D721Med (cell line): ENCODE data around the gene NKTR.

Experiments
- DNase-seq: peaks from one replicate; pipeline ENCODE4 v3.0.0; 2011; ENCODE audit warnings: low spot score; ENCODE audit not compliant: insufficient read length
- FAIRE-seq: peaks from 2 replicates; lab custom pipeline; 2011; peaks lifted over from hg19 to GRCh38; lab: Jason Lieb, UNC
- CTCF ChIP-seq: IDR thresholded peaks from 2 replicates; pipeline ENCODE4 v1.5.1; 2012; ENCODE audit warnings: mild to moderate bottlenecking, control low read depth; ENCODE audit not compliant: insufficient read depth; ENCODE audit errors: missing control alignments

NKTR gene

GRCh38 chr3:42637001-42637400 lies 36.5 kb downstream of the NKTR start:
- no peak for FAIRE-seq
- no peak for DNase-seq
- TF ChIP-seq CTCF = no peak

GRCh38 chr3:42638339-42638842 lies 37.9 kb downstream of the NKTR start:
- no peak for DNase-seq
- no peak for FAIRE-seq
- no peak for TF ChIP-seq CTCF

GRCh38 chr3:42639192-42639591 lies 38.7 kb downstream of the NKTR start:
- no peak for TF ChIP-seq CTCF
- no peak for FAIRE-seq

GRCh38 chr3:42640129-42640528 lies 39.6 kb downstream of the NKTR start:
- FAIRE-seq (no peak), DNase-seq (no peak)
- TF ChIP-seq CTCF = no peak

More at GRCh38 chr3:42639192-42639591, 38.7 kb downstream of the NKTR start:
- no peak for DNase-seq

- FAIRE-seq (no peak), DNase-seq (no peak)
- TF ChIP-seq CTCF = no peak
Observed at GRCh38 chr3:42640771-42641370, 40.4 kb downstream of the NKTR start.

- no peak for TF ChIP-seq CTCF
- DNase-seq (no peak), FAIRE-seq (no peak)
Observed at GRCh38 chr3:42647821-42648459, 47.5 kb downstream of the NKTR start.

GRCh38 chr3:42649006-42649405 lies 48.5 kb downstream of the NKTR start:
- no peak for TF ChIP-seq CTCF
- DNase-seq (no peak), FAIRE-seq (no peak)
